Measurements from ENCODE around the gene ITPR1.

The ITPR1 gene

GRCh38 chr3:4826237-4827100 is 333.3 kb downstream of the ITPR1 start:
- TF ChIP-seq POLR2A (IDR thresholded peaks at IDR 0.05; ENCODE audit: extremely low read depth, insufficient read length) (no peak), MYC (IDR thresholded peaks at IDR 0.05; ENCODE audit: low read depth, low read length) (no peak), MAX (IDR thresholded peaks at IDR 0.05; ENCODE audit: low read depth, low read length) (no peak), CTCF (IDR thresholded peaks at IDR 0.05; ENCODE audit: low read depth, low read length) (no peak)
- no peak overlapping the region for H3K4me3 ChIP-seq (ENCODE audit: low read depth, low read length)
- DNase-seq (ENCODE audit: low read depth), result no peak

GRCh38 chr3:4827767-4828166 is 334.6 kb downstream of the ITPR1 start:
- H3K4me3 ChIP-seq (ENCODE audit: low read depth, low read length), result no peak overlapping the region
- TF ChIP-seq MAX (IDR thresholded peaks at IDR 0.05; ENCODE audit: low read depth, low read length) (no peak), CTCF (IDR thresholded peaks at IDR 0.05; ENCODE audit: low read depth, low read length) (no peak), MYC (IDR thresholded peaks at IDR 0.05; ENCODE audit: low read depth, low read length) (no peak), POLR2A (IDR thresholded peaks at IDR 0.05; ENCODE audit: extremely low read depth, insufficient read length) (no peak)
- DNase-seq (ENCODE audit: low read depth), result peak; percentile 37

GRCh38 chr3:4828279-4829030 is 335.3 kb downstream of the ITPR1 start:
- DNase-seq (ENCODE audit: low read depth), result peak; percentile 37

GRCh38 chr3:4829031-4829394 is 335.9 kb downstream of the ITPR1 start:
- DNase-seq (ENCODE audit: low read depth), result no peak
- no peak overlapping the region for H3K4me3 ChIP-seq (ENCODE audit: low read depth, low read length)
- TF ChIP-seq POLR2A (IDR thresholded peaks at IDR 0.05; ENCODE audit: extremely low read depth, insufficient read length) (no peak), MAX (IDR thresholded peaks at IDR 0.05; ENCODE audit: low read depth, low read length) (no peak), MYC (IDR thresholded peaks at IDR 0.05; ENCODE audit: low read depth, low read length) (no peak)

More at GRCh38 chr3:4828279-4829030, 335.3 kb downstream of the ITPR1 start:
- no peak overlapping the region for H3K4me3 ChIP-seq (ENCODE audit: low read depth, low read length)
- TF ChIP-seq MAX (IDR thresholded peaks at IDR 0.05; ENCODE audit: low read depth, low read length), result no peak
- no peak for TF ChIP-seq CTCF (IDR thresholded peaks at IDR 0.05; ENCODE audit: low read depth, low read length)
- no peak for TF ChIP-seq MYC (IDR thresholded peaks at IDR 0.05; ENCODE audit: low read depth, low read length)
- no peak for TF ChIP-seq POLR2A (IDR thresholded peaks at IDR 0.05; ENCODE audit: extremely low read depth, insufficient read length)

GRCh38 chr3:4830586-4830914 is 337.4 kb downstream of the ITPR1 start:
- H3K4me3 ChIP-seq (ENCODE audit: low read depth, low read length), result peak overlapping the region; percentile 47
- DNase-seq (ENCODE audit: low read depth), result no peak
- no peak for TF ChIP-seq POLR2A (IDR thresholded peaks at IDR 0.05; ENCODE audit: extremely low read depth, insufficient read length)
- TF ChIP-seq CTCF (IDR thresholded peaks at IDR 0.05; ENCODE audit: low read depth, low read length), result no peak
- no peak for TF ChIP-seq MAX (IDR thresholded peaks at IDR 0.05; ENCODE audit: low read depth, low read length)
- TF ChIP-seq MYC (IDR thresholded peaks at IDR 0.05; ENCODE audit: low read depth, low read length), result no peak

- TF ChIP-seq CTCF (IDR thresholded peaks at IDR 0.05; ENCODE audit: low read depth, low read length) (no peak), MYC (IDR thresholded peaks at IDR 0.05; ENCODE audit: low read depth, low read length) (no peak)
- no peak for DNase-seq (ENCODE audit: low read depth)
- H3K4me3 ChIP-seq (ENCODE audit: low read depth, low read length), result peak overlapping the region; percentile 8
Measured at GRCh38 chr3:4831580-4831950, 338.4 kb downstream of the ITPR1 start.

Data from NB4 (cell line).